H9 (cell line): ENCODE data around the gene MESD. TPM values are rescaled to one million over a fixed set of nuclear protein-coding genes. Genes with fewer than 3 reads are reported as not detected.

Experiments used
- DNase-seq: peaks from one replicate; pipeline ENCODE4 v3.0.0-alpha.2; 2017
- H2AFZ ChIP-seq: one replicate; pipeline ENCODE4 v1.6.1; 2013; ENCODE audit warnings: mild to moderate bottlenecking, low read length, control low read depth, moderate library complexity
- H2AK5ac ChIP-seq: 2 replicates; pipeline ENCODE4 v1.6.1; 2013; ENCODE audit warnings: low read length, control low read depth, mixed read lengths; ENCODE audit not compliant: insufficient read length
- H2BK120ac ChIP-seq: one replicate; pipeline ENCODE4 v1.6.1; 2013; ENCODE audit warnings: low read depth, mild to moderate bottlenecking, low read length, control low read depth, inconsistent platforms; ENCODE audit not compliant: poor library complexity, severe bottlenecking
- H2BK12ac ChIP-seq: 2 replicates; pipeline ENCODE4 v1.6.1; 2013; ENCODE audit warnings: low read length, control low read depth, mixed read lengths, low read depth; ENCODE audit not compliant: insufficient read length
- H2BK15ac ChIP-seq: 2 replicates; pipeline ENCODE4 v1.6.1; 2013; ENCODE audit warnings: low read depth, low read length, control low read depth
- H2BK20ac ChIP-seq: one replicate; pipeline ENCODE4 v1.6.1; 2013; ENCODE audit warnings: low read depth, mild to moderate bottlenecking, low read length, control low read depth, inconsistent platforms; ENCODE audit not compliant: poor library complexity, severe bottlenecking
- H2BK5ac ChIP-seq: 2 replicates; pipeline ENCODE4 v1.6.1; 2013; ENCODE audit warnings: low read length, control low read depth, mixed read lengths; ENCODE audit not compliant: insufficient read length
- H3K14ac ChIP-seq: 2 replicates; pipeline ENCODE4 v1.6.1; 2013; ENCODE audit warnings: low read length, control low read depth; ENCODE audit not compliant: insufficient read depth
- H3K18ac ChIP-seq: 2 replicates; pipeline ENCODE4 v1.6.1; 2013; ENCODE audit warnings: low read depth, mild to moderate bottlenecking, mixed read lengths, low read length, control low read depth; ENCODE audit not compliant: insufficient read length
- H3K23ac ChIP-seq: 2 replicates; pipeline ENCODE4 v1.6.1; 2013; ENCODE audit warnings: low read length, control low read depth, mixed read lengths, low read depth; ENCODE audit not compliant: insufficient read length
- H3K23me2 ChIP-seq: 2 replicates; pipeline ENCODE4 v1.6.1; 2013; ENCODE audit warnings: low read depth, mild to moderate bottlenecking, mixed read lengths, low read length, control low read depth; ENCODE audit not compliant: insufficient read length, poor library complexity, severe bottlenecking
- H3K27ac ChIP-seq: 2 replicates; pipeline ENCODE4 v1.5.1; 2013; ENCODE audit warnings: low read length, control low read depth, mixed read lengths, low read depth; ENCODE audit not compliant: insufficient read length
- H3K27me3 ChIP-seq: 2 replicates; pipeline ENCODE4 v1.6.1; 2013; ENCODE audit warnings: low read length, control low read depth, inconsistent platforms; ENCODE audit not compliant: insufficient read depth
- H3K4ac ChIP-seq: 2 replicates; pipeline ENCODE4 v1.6.1; 2013; ENCODE audit warnings: low read depth, mild to moderate bottlenecking, control low read depth, inconsistent platforms, low read length, moderate library complexity
- H3K4me1 ChIP-seq: 2 replicates; pipeline ENCODE4 v1.6.1; 2013; ENCODE audit warnings: low read length, control low read depth, inconsistent platforms; ENCODE audit not compliant: insufficient read depth
- H3K4me2 ChIP-seq: 2 replicates; pipeline ENCODE4 v1.6.1; 2013; ENCODE audit warnings: low read length, control low read depth, mixed read lengths; ENCODE audit not compliant: insufficient read length, insufficient read depth
- H3K56ac ChIP-seq: 2 replicates; pipeline ENCODE4 v1.6.1; 2013; ENCODE audit warnings: low read depth, mild to moderate bottlenecking, mixed read lengths, low read length, control low read depth; ENCODE audit not compliant: insufficient read length
- H3K79me1 ChIP-seq: 2 replicates; pipeline ENCODE4 v1.6.1; 2013; ENCODE audit warnings: low read depth, mild to moderate bottlenecking, moderate library complexity, low read length, control low read depth, inconsistent platforms; ENCODE audit not compliant: insufficient read depth, poor library complexity, severe bottlenecking
- H3K79me2 ChIP-seq: 2 replicates; pipeline ENCODE4 v1.6.1; 2013; ENCODE audit warnings: low read length, control low read depth, inconsistent platforms; ENCODE audit not compliant: insufficient read depth
- H3K9ac ChIP-seq: 2 replicates; pipeline ENCODE4 v1.6.1; 2013; ENCODE audit warnings: low read length, control low read depth, mixed read lengths; ENCODE audit not compliant: insufficient read length; ENCODE audit errors: extremely low read depth
- H3K9me3 ChIP-seq: one replicate; pipeline ENCODE4 v1.6.1; 2013; ENCODE audit warnings: low read depth, low read length, inconsistent platforms; ENCODE audit not compliant: control insufficient read depth
- H3T11ph ChIP-seq: one replicate; pipeline ENCODE4 v1.6.1; 2013; ENCODE audit warnings: mild to moderate bottlenecking, low read length, control low read depth, inconsistent platforms
- H4K20me1 ChIP-seq: one replicate; pipeline ENCODE4 v1.6.1; 2013; ENCODE audit not compliant: control insufficient read depth, insufficient read length, insufficient read depth
- H4K5ac ChIP-seq: 2 replicates; pipeline ENCODE4 v1.6.1; 2013; ENCODE audit warnings: low read depth, mild to moderate bottlenecking, mixed read lengths, low read length, control low read depth; ENCODE audit not compliant: insufficient read length
- H4K8ac ChIP-seq: replicated peaks from 2 replicates; pipeline ENCODE4 v1.6.1; 2013; ENCODE audit warnings: low read length, control low read depth, mixed read lengths, low read depth; ENCODE audit not compliant: insufficient read length
- H4K91ac ChIP-seq: 2 replicates; pipeline ENCODE4 v1.6.1; 2013; ENCODE audit warnings: low read depth, mild to moderate bottlenecking, moderate library complexity, mixed read lengths, low read length, control low read depth; ENCODE audit not compliant: insufficient read length
- H3K27ac Mint-ChIP-seq, 3 experiments: 2 replicates in 2 of 3; 3 replicates in 1 of 3; pipeline ENCODE4 v1.8.0; 2020 to 2021; ENCODE audit warnings: mixed read lengths in 3 of 3, mild to moderate bottlenecking in 1 of 3, moderate library complexity in 1 of 3
- H3K27me3 Mint-ChIP-seq: 2 replicates; pipeline ENCODE4 v1.8.0; 2021; ENCODE audit warnings: low read depth, mild to moderate bottlenecking, moderate library complexity, mixed read lengths
- H3K36me3 Mint-ChIP-seq, 3 experiments: 2 replicates in 2 of 3; 3 replicates in 1 of 3; pipeline ENCODE4 v1.8.0; 2020 to 2021; ENCODE audit warnings: low read depth in 3 of 3, mixed read lengths in 3 of 3; ENCODE audit not compliant: insufficient read depth in 1 of 3
- H3K4me1 Mint-ChIP-seq, 2 experiments: 2 replicates each; pipeline ENCODE4 v1.8.0; 2020; ENCODE audit warnings: mixed read lengths in 2 of 2
- H3K4me3 Mint-ChIP-seq, 2 experiments: 2 replicates in 1 of 2; 3 replicates in 1 of 2; pipeline ENCODE4 v1.8.0; 2020 to 2021; ENCODE audit warnings: mild to moderate bottlenecking in 2 of 2, mixed read lengths in 2 of 2, moderate library complexity in 1 of 2
- H3K9me3 Mint-ChIP-seq, 2 experiments: 2 replicates in 1 of 2; 3 replicates in 1 of 2; pipeline ENCODE4 v1.8.0; 2020; ENCODE audit warnings: mild to moderate bottlenecking in 2 of 2, mixed read lengths in 2 of 2, moderate library complexity in 1 of 2
- CTCF ChIP-seq: fragments of 200-600 bp; sonication (generic); conservative IDR thresholded peaks from 3 replicates; pipeline ENCODE4 v1.8.0; 2021; ENCODE audit warnings: antibody characterized with exemption, mild to moderate bottlenecking
- WGBS: extraction: QIAGEN DNeasy Blood & Tissue Kit; methylation state at CpG from one replicate; pipeline ENCODE4 v1.1.7; 2013; ENCODE audit warnings: missing lambda C conversion rate, low lambda C conversion rate, mixed read lengths; ENCODE audit not compliant: insufficient read length; ENCODE audit errors: extremely low coverage; 5-methylcytosine and 5-hydroxymethylcytosine counted together
- total RNA-seq: library from RNA; stranded (reverse); gene quantifications from 2 replicates; pipeline ENCODE4 v1.2.1, GENCODE V29; 2021

MESD gene
- total RNA-seq, 1 experiment from 2014 or later, result 29.1 TPM

- H3K23ac ChIP-seq, result no peak overlapping the region
- H3K56ac ChIP-seq, result peak overlapping the region; percentile 40
- H3K79me2 ChIP-seq, result 0 out of 2 replicates have a peak, but pooled peaks cover 2% of the 10 kb centered on the region
- peak overlapping the region; percentile 13 for H2AK5ac ChIP-seq
- peak overlapping the region; percentile 20 for H3K27ac ChIP-seq
- no peak for TF ChIP-seq CTCF
- DNase-seq, result peak; percentile 75
- no peak overlapping the region; a peak in 1 of 5 replicates for H3K4me3 Mint-ChIP-seq
- H4K8ac ChIP-seq, result no peak overlapping the region
- H4K20me1 ChIP-seq, result no peaks in the 10 kb centered on the region
- H3K18ac ChIP-seq, result peak overlapping the region; percentile 69
- peaks cover 34 to 40% of the 10 kb centered on the region in 2 experiments for H3K4me1 Mint-ChIP-seq
- H2BK20ac ChIP-seq, result no peak overlapping the region
- no peak overlapping the region for H2BK120ac ChIP-seq
- peaks cover 3% of the 10 kb centered on the region for H3K4me1 ChIP-seq
- H3K27me3 Mint-ChIP-seq, result no peaks in the 10 kb centered on the region
- peak overlapping the region; percentile 33 for H3K4me2 ChIP-seq
- no CpG with 5 or more reads among the region's 9 CpGs for WGBS
- H3K79me1 ChIP-seq, result no peaks in the 10 kb centered on the region
- H3K9ac ChIP-seq, result no peak overlapping the region
- no peak overlapping the region for H2AFZ ChIP-seq
- H3K9me3 Mint-ChIP-seq, result no peaks in the 10 kb centered on the region; a peak in 1 of 5 replicates
- H3K14ac ChIP-seq, result peak overlapping the region; percentile 42; the same call in 1 of the 2 replicates
- no peak overlapping the region for H4K5ac ChIP-seq
- peaks cover 22 to 42% (median 30%) of the 10 kb centered on the region in 3 experiments for H3K36me3 Mint-ChIP-seq
- H3K9me3 ChIP-seq, result no peaks in the 10 kb centered on the region
- H3K27me3 ChIP-seq, result no peaks in the 10 kb centered on the region
- no peaks in the 10 kb centered on the region for H3K23me2 ChIP-seq
- no peak overlapping the region for H2BK5ac ChIP-seq
- H2BK12ac ChIP-seq, result peak overlapping the region; percentile 55
- H2BK15ac ChIP-seq, result no peak overlapping the region
- no peak overlapping the region for H3T11ph ChIP-seq
- no peak overlapping the region for H3K4ac ChIP-seq
- peak overlapping the region; percentile 5 for H4K91ac ChIP-seq
- H3K27ac Mint-ChIP-seq, result peak overlapping the region; percentile 74 to 95 (median 88)
These were observed 35.5 kb downstream of the MESD start for GRCh38 chr15:80953953-80954778.
